ENCODE results near the gene FAM47E.
A peak's percentile ranks its signal among the peaks of the same experiment; 100 is the strongest.
"Not testable (repeated sequence)": the region's sequence is repeated elsewhere in the genome, so short reads cannot be mapped to it uniquely, and the experiment has no call there.

Gene FAM47E

GRCh38 chr4:76232681-76233080, 18.8 kb upstream of the FAM47E start:
- no peak for DNase-seq

- DNase-seq: no peak
Measured at GRCh38 chr4:76233083-76233482, 18.4 kb upstream of the FAM47E start.

GRCh38 chr4:76233529-76233928, 18.0 kb upstream of the FAM47E start:
- no peak for DNase-seq

- no peak for DNase-seq
Measured at GRCh38 chr4:76233967-76234678, 17.4 kb upstream of the FAM47E start.

- no peak for DNase-seq
Measured at GRCh38 chr4:76234679-76235044, 16.9 kb upstream of the FAM47E start.

- no peak for DNase-seq
Measured at GRCh38 chr4:76235407-76235806, 16.1 kb upstream of the FAM47E start.

- DNase-seq: no peak
Measured at GRCh38 chr4:76235915-76236314, 15.6 kb upstream of the FAM47E start.

GRCh38 chr4:76238236-76238635, 13.3 kb upstream of the FAM47E start:
- DNase-seq: peak in 1 of 2 donors; percentile 53

- DNase-seq: no peak
Measured at GRCh38 chr4:76238701-76239100, 12.8 kb upstream of the FAM47E start.

GRCh38 chr4:76240236-76240635, 11.3 kb upstream of the FAM47E start:
- no peak for DNase-seq

GRCh38 chr4:76243877-76244276, 7.6 kb upstream of the FAM47E start:
- not testable (repeated sequence) for DNase-seq

GRCh38 chr4:76246025-76246424, 5.5 kb upstream of the FAM47E start:
- no peak for DNase-seq

GRCh38 chr4:76246852-76247251, 4.7 kb upstream of the FAM47E start:
- DNase-seq: no peak

GRCh38 chr4:76250962-76251361, 559 bp upstream of the FAM47E start:
- DNase-seq: no peak

GRCh38 chr4:76252271-76252653, 741 bp downstream of the FAM47E start:
- DNase-seq: no peak

- DNase-seq: no peak
Measured at GRCh38 chr4:76253511-76253910, 2.0 kb downstream of the FAM47E start.

- DNase-seq: no peak
Measured at GRCh38 chr4:76256032-76256431, 4.5 kb downstream of the FAM47E start.

GRCh38 chr4:76256968-76257367, 5.4 kb downstream of the FAM47E start:
- no peak for DNase-seq

GRCh38 chr4:76257824-76258223, 6.3 kb downstream of the FAM47E start:
- DNase-seq: no peak

- DNase-seq: no peak
Measured at GRCh38 chr4:76260571-76260970, 9.1 kb downstream of the FAM47E start.

- DNase-seq: no peak
Measured at GRCh38 chr4:76265631-76266218, 14.2 kb downstream of the FAM47E start.

GRCh38 chr4:76266627-76267026, 15.1 kb downstream of the FAM47E start:
- no peak for DNase-seq

- DNase-seq: no peak
Measured at GRCh38 chr4:76267811-76268210, 16.3 kb downstream of the FAM47E start.

GRCh38 chr4:76270244-76271175, 19.0 kb downstream of the FAM47E start:
- no peak for DNase-seq

Data from hippocampal formation (tissue), 2 donors.